GM12878 (cell line): ENCODE results near the gene HTR3A. TPM values are rescaled to one million over a fixed set of nuclear protein-coding genes. Genes with fewer than 3 reads are reported as not detected.

Experiments used
- ATAC-seq: fragments of 200-7000 bp; cut with Tn5 transposase; 3 replicates; pipeline ENCODE4 v1.9.1; 2020; ENCODE audit warnings: mild to moderate bottlenecking, moderate library complexity
- BruUV-seq: library from RNA; stranded (reverse); fragments of 400-500 nt; replicated peaks from 2 replicates; lab custom pipeline; 2021; lab: Mats Ljungman, UMichigan
- CTCF ChIA-PET: fragments of 300-600 bp; sonication (Branson Sonifier 250); formaldehyde crosslinking; extraction: SDS; loops from one replicate; lab custom pipeline; 2021; ENCODE audit warnings: inconsistent platforms; lab: Yijun Ruan, JAX
- POLR2A ChIA-PET: fragments of 350-600 bp; formaldehyde crosslinking; extraction: SDS; loops from one replicate; lab custom pipeline; 2021; ENCODE audit warnings: inconsistent platforms; lab: Charles Lee
- RAD21 ChIA-PET: fragments of 300-600 bp; sonication (Branson Sonifier 250); formaldehyde crosslinking; loops from one replicate; lab custom pipeline; 2023; ENCODE audit warnings: antibody characterized with exemption; ENCODE audit not compliant: unreplicated experiment; lab: Charles Lee
- SMC1A ChIA-PET: fragments of 300-600 bp; sonication (Branson Sonifier 250); formaldehyde crosslinking; loops from one replicate; lab custom pipeline; 2023; ENCODE audit not compliant: unreplicated experiment, uncharacterized antibody; lab: Charles Lee
- DNase-seq: peaks from one replicate; pipeline ENCODE4 v3.0.0-alpha.2; 2011; ENCODE audit warnings: low read depth, low spot score
- FAIRE-seq: peaks from 3 replicates; lab custom pipeline; 2011; peaks lifted over from hg19 to GRCh38; lab: Jason Lieb, UNC
- H2AFZ ChIP-seq: 2 replicates; pipeline ENCODE4 v1.6.0; 2011; ENCODE audit warnings: low read depth, low read length, control low read depth; ENCODE audit not compliant: control insufficient read depth
- H3K27ac ChIP-seq: 2 replicates; pipeline ENCODE4 v1.5.1; 2011; ENCODE audit warnings: control low read depth; ENCODE audit not compliant: control insufficient read depth, insufficient read depth
- H3K27me3 ChIP-seq, 2 experiments: replicated peaks in 1 of 2; 2 replicates each; pipeline versions ENCODE4 v1.6.0 to v1.6.1; 2011; ENCODE audit warnings: low read length in 1 of 2; ENCODE audit not compliant: control insufficient read depth in 2 of 2, insufficient read depth in 2 of 2
- H3K36me3 ChIP-seq, 2 experiments: 2 replicates each; pipeline ENCODE4 v1.5.1; 2011; ENCODE audit warnings: low read length in 1 of 2; ENCODE audit not compliant: control insufficient read depth in 2 of 2, insufficient read depth in 2 of 2
- H3K4me1 ChIP-seq: 2 replicates; pipeline ENCODE4 v1.6.1; 2011; ENCODE audit warnings: mild to moderate bottlenecking, low read length, moderate library complexity, mixed read lengths; ENCODE audit not compliant: control insufficient read depth, insufficient read depth
- H3K4me2 ChIP-seq: 2 replicates; pipeline ENCODE4 v1.6.0; 2011; ENCODE audit warnings: control low read depth; ENCODE audit not compliant: control insufficient read depth, insufficient read depth
- H3K4me3 ChIP-seq: fragments of 200-600 bp; sonication (generic); 2 replicates; pipeline ENCODE4 v1.5.1; 2016
- H3K79me2 ChIP-seq: 2 replicates; pipeline ENCODE4 v1.6.0; 2011; ENCODE audit warnings: low read length; ENCODE audit not compliant: control insufficient read depth, insufficient read depth
- H3K9ac ChIP-seq: 2 replicates; pipeline ENCODE4 v1.8.0; 2011; ENCODE audit warnings: low read length, control low read depth, mixed read lengths; ENCODE audit not compliant: control insufficient read depth, insufficient read depth
- H3K9me3 ChIP-seq: replicated peaks from 3 replicates; pipeline ENCODE4 v1.5.1; 2011; ENCODE audit warnings: mild to moderate bottlenecking, low read length; ENCODE audit not compliant: control insufficient read depth, insufficient read depth
- H4K20me1 ChIP-seq: 2 replicates; pipeline ENCODE4 v1.6.0; 2011; ENCODE audit not compliant: control insufficient read depth, insufficient read depth
- ATF2 ChIP-seq: IDR thresholded peaks from 2 replicates; pipeline ENCODE4 v1.6.1; 2012; ENCODE audit warnings: low read length, inconsistent platforms
- CEBPB ChIP-seq, 2 experiments: fragments of 150-350 bp in 1 of 2; IDR thresholded peaks; 2 replicates each; pipeline ENCODE4 v1.6.1; 2012 to 2014; ENCODE audit warnings: low read depth in 2 of 2, low read length in 2 of 2, borderline replicate concordance in 1 of 2, inconsistent platforms in 1 of 2
- FOS ChIP-seq: IDR thresholded peaks from 3 replicates; pipeline ENCODE4 v1.6.1; 2011; ENCODE audit warnings: borderline replicate concordance; ENCODE audit not compliant: insufficient read length; ENCODE audit errors: extremely low read depth
- KAT2A ChIP-seq: conservative IDR thresholded peaks from 2 replicates; pipeline ENCODE4 v1.6.1; 2011; ENCODE audit warnings: low read depth, low read length; ENCODE audit not compliant: control insufficient read depth
- KLF5 ChIP-seq: fragments of 450-650 bp; IDR thresholded peaks from 2 replicates; pipeline ENCODE4 v1.6.1; 2014; ENCODE audit warnings: mild to moderate bottlenecking; ENCODE audit not compliant: partially characterized antibody
- MTA3 ChIP-seq: IDR thresholded peaks from 2 replicates; pipeline ENCODE4 v1.6.1; 2012; ENCODE audit warnings: low read length, inconsistent platforms, borderline replicate concordance
- NBN ChIP-seq: fragments of 450-650 bp; IDR thresholded peaks from 2 replicates; pipeline ENCODE4 v1.6.1; 2016
- POU2F2 ChIP-seq: IDR thresholded peaks from 3 replicates; pipeline ENCODE4 v1.6.1; 2011; ENCODE audit warnings: low read depth, mild to moderate bottlenecking, low read length, borderline replicate concordance
- RBBP5 ChIP-seq: fragments of 200-600 bp; sonication (generic); conservative IDR thresholded peaks from 2 replicates; pipeline ENCODE4 v1.6.1; 2016
- SUPT20H ChIP-seq: IDR thresholded peaks from 2 replicates; pipeline ENCODE4 v1.6.1; 2011; ENCODE audit warnings: low read depth, mild to moderate bottlenecking, low read length, moderate library complexity, borderline replicate concordance; ENCODE audit not compliant: control insufficient read depth
- YY1 ChIP-seq: IDR thresholded peaks from 2 replicates; pipeline ENCODE4 v1.6.1; 2011; ENCODE audit warnings: low read depth, mild to moderate bottlenecking, low read length
- ZSCAN29 ChIP-seq: fragments of 450-650 bp; IDR thresholded peaks from 2 replicates; pipeline ENCODE4 v1.6.1; 2017; ENCODE audit warnings: mild to moderate bottlenecking, moderate library complexity
- WGBS: methylation state at CpG from one replicate; pipeline ENCODE4 v1.1.6; 2016; ENCODE audit warnings: low lambda C conversion rate; ENCODE audit not compliant: insufficient replicate concordance, insufficient coverage; ENCODE audit errors: missing lambda C conversion rate; 5-methylcytosine and 5-hydroxymethylcytosine counted together
- in situ Hi-C: fragments of 300-500 bp; cut with MboI; formaldehyde crosslinking; loops from 9 replicates; pipeline ENCODE4 v1.14.3; 2018; ENCODE audit warnings: mixed read lengths
- intact Hi-C: fragments of 100-400 bp; cut with micrococcal nuclease; formaldehyde crosslinking; loops from one replicate; pipeline ENCODE4 v1.14.2; 2022; ENCODE audit not compliant: unreplicated experiment
- polyA plus RNA-seq, 11 experiments: library from polyadenylated mRNA; depleted of rRNA in 4 of 11; unstranded in 6 of 11; stranded (reverse) in 5 of 11; fragments of >200 nt; fragmentation: Nextera tagmentation in 4 of 11; fragmentation: Illumina TruSeq in 1 of 11; extraction: Ambion mirVana in 4 of 11; extraction: Trizol in 1 of 11; gene quantifications; 1 replicate in 1 of 11; 2 replicates in 10 of 11; pipeline versions ENCODE4 v1.2.1 to v1.2.3, GENCODE V29; 2011 to 2016; ENCODE audit warnings: inconsistent platforms in 2 of 11, missing spikeins in 2 of 11, low read depth in 1 of 11
- total RNA-seq, 4 experiments: library from RNA; depleted of rRNA in 3 of 4; stranded (reverse); fragments of >200 nt in 3 of 4; fragmentation: Illumina TruSeq in 1 of 4; extraction: Trizol in 1 of 4; gene quantifications; 2 replicates each; pipeline versions ENCODE4 v1.2.1 to v1.2.3, GENCODE V29; 2013 to 2021
- TF ChIP-seq, protein P1 (sequence below): fragments of 450-650 bp; IDR thresholded peaks from 2 replicates; pipeline ENCODE4 v1.6.1; 2017; ENCODE audit warnings: low read depth, mild to moderate bottlenecking, moderate library complexity

The HTR3A gene
- total and polyA plus RNA-seq, 10 of the 15 experiments (the other 5 are each of a cell fraction or from before 2014, with no cell fraction given): not detected

GRCh38 chr11:113949891-113950290 is 25.0 kb upstream of the HTR3A start:
- BruUV-seq: no TSS peak
- TF ChIP-seq MTA3 (no peak), KLF5 (no peak), NBN (no peak), CEBPB (IDR thresholded peaks at IDR 0.05; ENCODE audit: borderline replicate concordance in 1 of 2, low read depth in 2 of 2, low read length in 2 of 2) (no peak)
- CTCF ChIA-PET: no interaction called here
- Histone ChIP-seq H3K4me2 (no peak overlapping the region), H3K9me3 (no peaks in the 10 kb centered on the region), H3K4me1 (no peaks in the 10 kb centered on the region), H3K79me2 (no peaks in the 10 kb centered on the region), H3K36me3 (no peaks in the 10 kb centered on the region), H3K4me3 (no peak overlapping the region), H3K9ac (no peak overlapping the region), H2AFZ (no peak overlapping the region), H3K27me3 (peaks cover 0 to 3% of the 10 kb centered on the region in 2 experiments; a peak in 3 of 4 replicates), H4K20me1 (no peaks in the 10 kb centered on the region), H3K27ac (no peak overlapping the region)
- DNase-seq: no peak
- FAIRE-seq: no peak
- POLR2A ChIA-PET: no interaction called here
- SMC1A ChIA-PET: no interaction called here
- RAD21 ChIA-PET: no interaction called here
- no peak for ATAC-seq
- intact Hi-C loops: no loop called here
- 3% methylated on average over 2 of the region's 4 CpGs for WGBS
- in situ Hi-C loops: no loop called here

GRCh38 chr11:113951537-113951936 is 23.4 kb upstream of the HTR3A start:
- no peak overlapping the region for H3K4me2 ChIP-seq
- DNase-seq: no peak
- H4K20me1 ChIP-seq: no peaks in the 10 kb centered on the region
- ChIA-PET RAD21 (no interaction called here), SMC1A (no interaction called here), CTCF (no interaction called here), POLR2A (no interaction called here)
- intact Hi-C loops (no loop called here), in situ Hi-C loops (no loop called here)
- no peak overlapping the region for H2AFZ ChIP-seq
- no peak for ATAC-seq
- no peak overlapping the region for H3K27ac ChIP-seq
- H3K9ac ChIP-seq: no peak overlapping the region
- no peak overlapping the region for H3K4me3 ChIP-seq
- FAIRE-seq: no peak
- H3K4me1 ChIP-seq: no peaks in the 10 kb centered on the region
- H3K36me3 ChIP-seq: no peaks in the 10 kb centered on the region
- H3K27me3 ChIP-seq: peaks cover 0 to 3% of the 10 kb centered on the region in 2 experiments; a peak in 3 of 4 replicates
- H3K79me2 ChIP-seq: no peaks in the 10 kb centered on the region
- no TSS peak for BruUV-seq
- 18% methylated on average over 5 of the region's 5 CpGs for WGBS
- H3K9me3 ChIP-seq: no peaks in the 10 kb centered on the region
- no peak for TF ChIP-seq POU2F2
- TF ChIP-seq KAT2A: no peak
- TF ChIP-seq ATF2: no peak
- TF ChIP-seq, protein P1, sequence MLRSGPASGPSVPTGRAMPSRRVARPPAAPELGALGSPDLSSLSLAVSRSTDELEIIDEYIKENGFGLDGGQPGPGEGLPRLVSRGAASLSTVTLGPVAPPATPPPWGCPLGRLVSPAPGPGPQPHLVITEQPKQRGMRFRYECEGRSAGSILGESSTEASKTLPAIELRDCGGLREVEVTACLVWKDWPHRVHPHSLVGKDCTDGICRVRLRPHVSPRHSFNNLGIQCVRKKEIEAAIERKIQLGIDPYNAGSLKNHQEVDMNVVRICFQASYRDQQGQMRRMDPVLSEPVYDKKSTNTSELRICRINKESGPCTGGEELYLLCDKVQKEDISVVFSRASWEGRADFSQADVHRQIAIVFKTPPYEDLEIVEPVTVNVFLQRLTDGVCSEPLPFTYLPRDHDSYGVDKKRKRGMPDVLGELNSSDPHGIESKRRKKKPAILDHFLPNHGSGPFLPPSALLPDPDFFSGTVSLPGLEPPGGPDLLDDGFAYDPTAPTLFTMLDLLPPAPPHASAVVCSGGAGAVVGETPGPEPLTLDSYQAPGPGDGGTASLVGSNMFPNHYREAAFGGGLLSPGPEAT: no peak
- no peak for TF ChIP-seq YY1
- TF ChIP-seq RBBP5: no peak
- no peak for TF ChIP-seq SUPT20H
- no peak for TF ChIP-seq ZSCAN29
- no peak for TF ChIP-seq FOS
